ENCODE data around the gene RB1.
"Not testable (repeated sequence)": the region's sequence is repeated elsewhere in the genome, so short reads cannot be mapped to it uniquely, and the experiment has no call there.

DNA sequence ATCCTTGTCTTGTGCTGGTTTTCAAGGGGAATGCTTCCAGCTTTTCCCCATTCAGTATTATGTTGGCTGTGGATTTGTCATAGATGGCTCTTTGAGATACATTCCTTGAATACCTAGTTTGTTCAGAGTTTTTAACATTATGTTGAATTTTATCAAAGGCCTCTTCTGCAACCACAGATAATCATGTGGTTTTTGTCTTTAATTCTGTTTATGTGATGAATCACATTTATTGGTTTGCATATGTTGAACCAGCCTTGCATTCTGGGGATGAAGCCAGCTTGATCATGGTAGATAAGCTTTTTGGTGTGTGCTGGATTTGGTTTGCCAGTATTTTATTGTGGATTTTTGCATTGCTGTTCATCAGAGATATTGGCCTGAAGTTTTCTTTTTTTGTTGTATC is 147.6 kb downstream of the RB1 start:
- TF ChIP-seq RFX5 (IDR thresholded peaks at IDR 0.05); POLR2A (IDR thresholded peaks at IDR 0.05; ENCODE audit: low read length); CEBPB (IDR thresholded peaks at IDR 0.05); MAFK (IDR thresholded peaks at IDR 0.05; ENCODE audit: partially characterized antibody); RARB (CRISPR knock-in tag; IDR thresholded peaks at IDR 0.05); ZFP36 (IDR thresholded peaks at IDR 0.05; ENCODE audit: borderline replicate concordance, partially characterized antibody); JUN (IDR thresholded peaks at IDR 0.05): not testable (repeated sequence)
- TF ChIP-seq, protein P1, sequence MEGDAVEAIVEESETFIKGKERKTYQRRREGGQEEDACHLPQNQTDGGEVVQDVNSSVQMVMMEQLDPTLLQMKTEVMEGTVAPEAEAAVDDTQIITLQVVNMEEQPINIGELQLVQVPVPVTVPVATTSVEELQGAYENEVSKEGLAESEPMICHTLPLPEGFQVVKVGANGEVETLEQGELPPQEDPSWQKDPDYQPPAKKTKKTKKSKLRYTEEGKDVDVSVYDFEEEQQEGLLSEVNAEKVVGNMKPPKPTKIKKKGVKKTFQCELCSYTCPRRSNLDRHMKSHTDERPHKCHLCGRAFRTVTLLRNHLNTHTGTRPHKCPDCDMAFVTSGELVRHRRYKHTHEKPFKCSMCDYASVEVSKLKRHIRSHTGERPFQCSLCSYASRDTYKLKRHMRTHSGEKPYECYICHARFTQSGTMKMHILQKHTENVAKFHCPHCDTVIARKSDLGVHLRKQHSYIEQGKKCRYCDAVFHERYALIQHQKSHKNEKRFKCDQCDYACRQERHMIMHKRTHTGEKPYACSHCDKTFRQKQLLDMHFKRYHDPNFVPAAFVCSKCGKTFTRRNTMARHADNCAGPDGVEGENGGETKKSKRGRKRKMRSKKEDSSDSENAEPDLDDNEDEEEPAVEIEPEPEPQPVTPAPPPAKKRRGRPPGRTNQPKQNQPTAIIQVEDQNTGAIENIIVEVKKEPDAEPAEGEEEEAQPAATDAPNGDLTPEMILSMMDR (IDR thresholded peaks at IDR 0.05): not testable (repeated sequence)
- TF ChIP-seq, protein P2, sequence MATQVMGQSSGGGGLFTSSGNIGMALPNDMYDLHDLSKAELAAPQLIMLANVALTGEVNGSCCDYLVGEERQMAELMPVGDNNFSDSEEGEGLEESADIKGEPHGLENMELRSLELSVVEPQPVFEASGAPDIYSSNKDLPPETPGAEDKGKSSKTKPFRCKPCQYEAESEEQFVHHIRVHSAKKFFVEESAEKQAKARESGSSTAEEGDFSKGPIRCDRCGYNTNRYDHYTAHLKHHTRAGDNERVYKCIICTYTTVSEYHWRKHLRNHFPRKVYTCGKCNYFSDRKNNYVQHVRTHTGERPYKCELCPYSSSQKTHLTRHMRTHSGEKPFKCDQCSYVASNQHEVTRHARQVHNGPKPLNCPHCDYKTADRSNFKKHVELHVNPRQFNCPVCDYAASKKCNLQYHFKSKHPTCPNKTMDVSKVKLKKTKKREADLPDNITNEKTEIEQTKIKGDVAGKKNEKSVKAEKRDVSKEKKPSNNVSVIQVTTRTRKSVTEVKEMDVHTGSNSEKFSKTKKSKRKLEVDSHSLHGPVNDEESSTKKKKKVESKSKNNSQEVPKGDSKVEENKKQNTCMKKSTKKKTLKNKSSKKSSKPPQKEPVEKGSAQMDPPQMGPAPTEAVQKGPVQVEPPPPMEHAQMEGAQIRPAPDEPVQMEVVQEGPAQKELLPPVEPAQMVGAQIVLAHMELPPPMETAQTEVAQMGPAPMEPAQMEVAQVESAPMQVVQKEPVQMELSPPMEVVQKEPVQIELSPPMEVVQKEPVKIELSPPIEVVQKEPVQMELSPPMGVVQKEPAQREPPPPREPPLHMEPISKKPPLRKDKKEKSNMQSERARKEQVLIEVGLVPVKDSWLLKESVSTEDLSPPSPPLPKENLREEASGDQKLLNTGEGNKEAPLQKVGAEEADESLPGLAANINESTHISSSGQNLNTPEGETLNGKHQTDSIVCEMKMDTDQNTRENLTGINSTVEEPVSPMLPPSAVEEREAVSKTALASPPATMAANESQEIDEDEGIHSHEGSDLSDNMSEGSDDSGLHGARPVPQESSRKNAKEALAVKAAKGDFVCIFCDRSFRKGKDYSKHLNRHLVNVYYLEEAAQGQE (IDR thresholded peaks at IDR 0.05): not testable (repeated sequence)
- TF ChIP-seq, protein P3, sequence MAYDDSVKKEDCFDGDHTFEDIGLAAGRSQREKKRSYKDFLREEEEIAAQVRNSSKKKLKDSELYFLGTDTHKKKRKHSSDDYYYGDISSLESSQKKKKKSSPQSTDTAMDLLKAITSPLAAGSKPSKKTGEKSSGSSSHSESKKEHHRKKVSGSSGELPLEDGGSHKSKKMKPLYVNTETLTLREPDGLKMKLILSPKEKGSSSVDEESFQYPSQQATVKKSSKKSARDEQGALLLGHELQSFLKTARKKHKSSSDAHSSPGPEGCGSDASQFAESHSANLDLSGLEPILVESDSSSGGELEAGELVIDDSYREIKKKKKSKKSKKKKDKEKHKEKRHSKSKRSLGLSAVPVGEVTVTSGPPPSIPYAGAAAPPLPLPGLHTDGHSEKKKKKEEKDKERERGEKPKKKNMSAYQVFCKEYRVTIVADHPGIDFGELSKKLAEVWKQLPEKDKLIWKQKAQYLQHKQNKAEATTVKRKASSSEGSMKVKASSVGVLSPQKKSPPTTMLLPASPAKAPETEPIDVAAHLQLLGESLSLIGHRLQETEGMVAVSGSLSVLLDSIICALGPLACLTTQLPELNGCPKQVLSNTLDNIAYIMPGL (CRISPR knock-in tag; IDR thresholded peaks at IDR 0.05; ENCODE audit: borderline replicate concordance): not testable (repeated sequence)

Measured in A549 (cell line).